ENCODE results near the gene HS3ST3A1.

DNA sequence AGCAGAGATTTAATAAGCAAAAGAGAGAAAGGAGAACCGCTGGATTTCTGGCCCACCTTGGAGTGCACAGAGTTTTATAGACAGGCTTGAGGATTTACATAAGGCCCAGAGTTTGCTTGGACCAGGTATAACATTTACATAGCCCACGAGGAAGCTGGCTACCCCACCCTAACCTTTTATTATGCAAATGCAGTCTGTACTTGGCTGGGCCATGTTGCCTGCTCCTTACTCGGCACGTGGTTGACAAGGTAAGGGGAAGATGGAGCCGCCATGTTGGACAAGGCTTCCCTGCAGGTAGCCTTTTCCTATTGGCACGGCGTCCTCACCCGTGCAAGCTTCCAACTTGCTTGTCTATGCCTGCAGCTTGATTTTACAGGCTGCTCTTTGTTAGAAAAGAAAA lies 35.2 kb upstream of the HS3ST3A1 start:
- TF ChIP-seq, protein P1, sequence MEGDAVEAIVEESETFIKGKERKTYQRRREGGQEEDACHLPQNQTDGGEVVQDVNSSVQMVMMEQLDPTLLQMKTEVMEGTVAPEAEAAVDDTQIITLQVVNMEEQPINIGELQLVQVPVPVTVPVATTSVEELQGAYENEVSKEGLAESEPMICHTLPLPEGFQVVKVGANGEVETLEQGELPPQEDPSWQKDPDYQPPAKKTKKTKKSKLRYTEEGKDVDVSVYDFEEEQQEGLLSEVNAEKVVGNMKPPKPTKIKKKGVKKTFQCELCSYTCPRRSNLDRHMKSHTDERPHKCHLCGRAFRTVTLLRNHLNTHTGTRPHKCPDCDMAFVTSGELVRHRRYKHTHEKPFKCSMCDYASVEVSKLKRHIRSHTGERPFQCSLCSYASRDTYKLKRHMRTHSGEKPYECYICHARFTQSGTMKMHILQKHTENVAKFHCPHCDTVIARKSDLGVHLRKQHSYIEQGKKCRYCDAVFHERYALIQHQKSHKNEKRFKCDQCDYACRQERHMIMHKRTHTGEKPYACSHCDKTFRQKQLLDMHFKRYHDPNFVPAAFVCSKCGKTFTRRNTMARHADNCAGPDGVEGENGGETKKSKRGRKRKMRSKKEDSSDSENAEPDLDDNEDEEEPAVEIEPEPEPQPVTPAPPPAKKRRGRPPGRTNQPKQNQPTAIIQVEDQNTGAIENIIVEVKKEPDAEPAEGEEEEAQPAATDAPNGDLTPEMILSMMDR (IDR thresholded peaks at IDR 0.05; ENCODE audit: low read depth, low read length, poor library complexity, severe bottlenecking), result no peak
- TF ChIP-seq EZH2phosphoT487 (IDR thresholded peaks at IDR 0.05; ENCODE audit: borderline replicate concordance, low read length), result no peak

All from DOHH2 (cell line).